Kidney capillary endothelial cell (primary cell): ENCODE results near the gene ORAI2.

Experiments used
- DNase-seq: peaks from one replicate; pipeline ENCODE4 v3.0.0-alpha.2; 2018; ENCODE audit warnings: low spot score

ORAI2 gene

DNA sequence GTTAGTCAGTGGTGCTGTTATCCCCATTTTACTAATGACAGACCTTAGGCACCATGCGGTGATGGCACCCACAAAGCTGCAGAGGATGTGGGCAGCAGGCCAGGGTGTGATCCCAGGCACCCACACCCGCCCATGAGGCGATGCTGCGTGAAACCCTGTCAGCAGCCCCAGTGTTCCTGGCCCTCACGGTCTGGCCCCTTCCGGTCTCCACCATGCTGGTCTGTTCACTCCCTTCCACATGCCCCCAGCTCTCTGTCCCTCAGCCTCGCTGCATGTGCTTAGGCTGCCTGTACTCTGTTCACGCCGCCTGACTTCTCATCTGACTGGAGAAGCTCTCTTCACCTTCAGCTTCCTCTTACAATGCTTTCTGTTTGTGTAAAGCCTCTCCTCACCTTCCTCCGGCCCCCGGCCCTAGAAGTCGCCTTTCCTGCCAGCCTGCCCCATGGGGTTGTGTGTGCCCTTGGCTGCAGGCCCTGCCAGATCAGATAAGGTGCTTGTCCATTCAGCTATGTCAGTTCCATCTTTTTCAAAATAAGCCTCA lies 17.6 kb upstream of the ORAI2 start:
- no peak for DNase-seq

GRCh38 chr7:102416406-102416805 lies 17.0 kb upstream of the ORAI2 start:
- no peak for DNase-seq

DNA sequence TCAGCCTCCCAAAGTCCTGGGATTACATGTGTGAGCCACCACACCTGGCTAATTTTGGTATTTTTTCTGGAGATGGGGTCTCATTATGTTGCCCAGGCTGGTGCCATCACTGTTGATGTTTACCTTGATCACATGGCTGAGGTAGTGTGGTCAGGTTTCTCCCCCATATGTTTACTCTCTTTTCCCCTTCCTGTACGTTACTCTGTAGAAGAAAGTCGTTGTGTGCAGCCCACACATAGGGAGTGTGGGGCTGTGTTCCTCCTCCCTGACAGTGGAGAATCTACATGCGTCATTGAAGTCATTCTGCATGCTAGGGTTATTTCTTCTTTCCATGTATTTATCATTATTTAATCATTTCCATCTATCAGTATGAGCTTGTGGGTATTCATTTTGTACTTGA lies 16.3 kb upstream of the ORAI2 start:
- no peak for DNase-seq

- DNase-seq = no peak
These were observed 14.8 kb upstream of the ORAI2 start for GRCh38 chr7:102418592-102418991.

- no peak for DNase-seq
These were observed 11.6 kb upstream of the ORAI2 start for GRCh38 chr7:102421706-102422240.

- no peak for DNase-seq
These were observed 9.2 kb upstream of the ORAI2 start for GRCh38 chr7:102424129-102424551.

DNA sequence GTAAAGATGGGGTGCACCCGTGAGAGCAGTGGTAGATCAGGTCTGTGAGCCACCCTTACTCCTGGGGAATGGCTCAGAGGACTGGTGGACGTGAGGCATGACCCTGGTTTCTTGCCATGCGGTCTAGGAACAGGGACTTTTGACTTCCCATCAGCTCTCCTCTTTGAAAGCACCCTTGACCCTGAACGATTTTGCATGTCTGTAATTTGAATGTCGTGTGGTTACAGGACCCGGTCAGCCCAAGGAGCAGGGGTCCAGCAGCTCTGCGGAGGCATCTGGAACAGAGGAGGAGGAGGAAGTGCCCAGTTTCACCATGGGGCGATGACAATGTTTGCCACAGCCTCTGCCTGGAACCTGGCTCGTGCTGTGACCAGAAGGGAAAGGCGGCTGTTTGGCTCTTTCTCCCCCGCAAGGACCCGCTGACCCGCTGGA lies 8.6 kb upstream of the ORAI2 start:
- no peak for DNase-seq

- DNase-seq = no peak
These were observed 7.6 kb upstream of the ORAI2 start for GRCh38 chr7:102425639-102426267.

DNA sequence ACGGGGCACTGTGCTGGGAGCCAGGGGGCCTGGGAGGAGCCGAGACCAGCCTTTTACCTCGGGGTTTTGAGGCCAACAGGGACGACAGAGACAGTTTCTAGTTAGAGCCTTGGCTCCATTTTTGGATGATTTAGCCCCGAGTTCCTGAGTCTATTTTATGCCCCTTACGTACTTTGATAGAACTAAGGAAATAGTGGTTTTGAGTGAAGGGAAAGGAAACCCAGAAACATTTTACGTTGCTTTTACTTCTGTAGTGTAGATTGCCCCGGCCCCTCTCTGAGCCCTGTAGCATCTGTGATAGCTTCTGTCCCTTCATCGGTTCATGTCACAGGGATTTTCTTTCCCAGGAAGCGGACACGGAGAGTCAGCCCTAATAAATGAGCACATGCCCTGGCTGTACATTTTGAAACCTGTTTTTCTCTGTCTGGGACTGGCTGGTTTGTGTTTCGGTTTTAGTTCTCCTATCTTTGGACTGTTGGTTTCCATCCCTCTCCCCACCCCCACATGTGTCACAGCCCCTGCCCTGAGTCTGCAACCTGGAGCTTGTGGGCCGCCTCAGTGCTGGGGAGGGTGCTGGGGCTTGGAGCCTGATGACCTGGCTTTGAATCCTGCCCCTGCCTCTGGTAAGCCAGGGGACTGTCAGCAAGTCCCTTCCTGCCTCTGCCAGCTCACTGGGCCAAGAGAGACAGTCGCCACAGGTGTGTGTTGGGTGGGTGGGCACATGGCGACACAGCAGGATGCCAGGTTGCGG lies 6.9 kb upstream of the ORAI2 start:
- DNase-seq = no peak

DNA sequence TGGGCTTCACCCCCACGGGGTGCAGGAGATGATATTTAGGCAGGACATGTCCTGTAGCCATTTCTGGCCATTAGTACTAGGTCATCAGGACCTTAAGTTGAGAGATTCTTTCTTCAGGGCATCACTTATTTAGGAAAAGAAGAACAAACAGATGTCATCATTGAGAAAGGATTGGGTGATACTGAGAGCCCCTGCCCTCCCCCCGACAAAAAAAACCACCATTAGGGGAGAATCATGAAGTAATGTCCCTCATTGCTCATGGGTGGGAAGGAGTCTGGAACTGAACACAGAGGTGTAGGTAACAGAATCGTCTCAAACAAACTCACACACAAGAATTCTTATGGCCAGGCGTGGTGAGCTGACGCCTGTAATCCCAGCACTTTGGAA lies 6.4 kb upstream of the ORAI2 start:
- DNase-seq = no peak

DNA sequence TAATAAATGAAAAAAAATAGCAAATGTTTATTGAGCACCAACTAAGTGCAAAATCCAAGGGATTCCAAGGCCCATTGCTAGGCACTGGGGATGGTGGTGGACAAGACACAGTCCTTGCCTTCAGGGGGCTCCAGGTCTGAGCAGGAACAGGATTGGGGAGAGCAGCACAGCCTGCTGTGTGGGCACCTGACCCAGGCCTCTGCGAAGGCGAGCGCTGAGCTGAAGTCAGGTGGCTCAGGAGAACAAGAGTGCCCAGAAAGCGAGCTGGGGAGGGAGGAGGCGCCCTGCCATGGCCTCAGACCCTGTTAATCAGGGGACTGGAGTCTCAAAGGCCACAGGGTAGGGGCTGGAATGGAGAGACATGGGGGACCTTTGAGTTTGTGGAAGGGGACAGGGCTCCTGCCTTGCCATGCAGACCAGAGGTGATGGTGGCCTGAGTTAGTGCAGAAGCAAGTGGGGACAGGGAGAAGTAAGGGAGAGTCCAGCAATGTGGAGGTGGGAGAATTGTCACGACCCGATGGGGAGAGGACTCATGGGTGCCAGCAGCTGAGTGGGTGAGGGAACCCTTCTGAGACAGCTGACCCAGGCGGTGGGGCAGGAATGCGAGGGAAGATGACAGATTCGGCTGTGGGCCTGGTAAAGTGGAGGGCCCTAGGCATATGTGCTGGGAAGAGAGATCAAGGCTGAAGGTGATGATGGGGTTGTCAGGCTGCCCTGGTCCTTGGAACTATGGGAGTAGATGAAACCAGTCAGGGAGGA lies 4.1 kb upstream of the ORAI2 start:
- DNase-seq = no peak

DNA sequence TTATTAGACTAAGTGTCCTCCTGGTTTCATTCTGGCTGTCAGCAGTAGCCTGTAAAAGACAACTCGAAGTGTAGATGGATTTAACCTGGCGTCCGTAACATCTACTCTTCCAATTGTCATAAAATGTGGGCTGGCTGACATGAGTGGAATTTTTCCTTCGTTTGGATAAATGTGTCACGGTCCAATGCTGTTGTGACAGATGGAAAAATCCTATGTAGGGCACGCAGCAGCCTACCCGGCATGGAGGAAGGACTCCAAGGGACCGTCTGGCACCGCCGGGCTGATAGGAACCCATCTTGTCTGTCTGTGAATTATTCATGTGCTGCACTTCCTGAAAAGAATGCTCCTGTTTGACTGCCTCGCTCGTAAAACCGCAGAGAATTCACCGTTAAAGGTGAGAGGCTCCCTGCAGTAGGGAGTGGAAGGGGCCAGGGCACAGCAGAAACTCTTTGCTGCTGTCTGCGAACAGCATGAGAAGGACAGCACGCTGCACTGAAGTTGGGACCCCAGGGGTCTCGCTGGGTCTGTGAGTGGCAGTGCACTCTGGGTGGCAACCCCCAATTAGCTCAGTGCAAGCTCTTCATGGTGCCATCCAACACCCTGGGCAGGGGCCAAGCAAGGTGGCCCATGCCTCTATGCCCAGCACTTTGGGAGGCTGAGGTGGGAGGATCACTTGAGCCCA lies 1.6 kb upstream of the ORAI2 start:
- DNase-seq = no peak

DNA sequence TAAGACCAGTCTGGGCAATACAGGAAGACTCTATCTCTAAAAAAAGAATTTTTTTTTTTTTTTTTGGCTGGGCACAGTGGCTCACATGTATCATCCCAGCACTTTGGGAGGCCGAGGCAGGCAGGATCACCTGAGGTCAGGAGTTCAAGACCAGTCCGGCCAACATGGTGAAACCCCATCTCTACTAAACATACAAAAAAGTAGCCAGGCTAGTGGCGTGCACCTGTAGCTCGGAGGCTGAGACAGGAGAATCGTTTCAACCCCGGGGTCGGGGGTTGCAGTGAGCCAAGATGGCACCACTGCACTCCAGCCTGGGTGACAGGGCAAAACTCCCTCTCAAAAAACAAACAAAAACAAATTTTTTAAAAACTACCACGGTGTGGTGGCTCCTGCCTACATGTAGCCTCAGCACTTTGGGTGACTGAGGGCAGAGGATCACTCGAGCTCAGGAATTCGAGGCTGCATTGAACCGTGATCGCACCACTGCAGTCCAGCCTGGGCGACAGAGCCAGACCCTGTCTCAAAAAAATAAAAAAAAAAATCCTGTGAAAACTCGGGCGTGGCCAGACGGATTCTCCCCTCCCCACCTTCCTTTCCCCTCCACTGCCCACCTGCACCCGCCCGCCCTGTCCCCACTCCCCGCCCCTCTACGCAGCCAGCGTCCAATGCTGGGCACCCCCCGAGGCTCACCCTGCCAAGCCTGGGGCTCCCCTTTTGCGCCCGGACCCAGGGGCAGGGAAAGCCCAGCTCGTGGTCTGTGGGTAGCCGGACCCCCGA lies 745 bp upstream of the ORAI2 start:
- no peak for DNase-seq

GRCh38 chr7:102434039-102434486 lies 688 bp downstream of the ORAI2 start:
- no peak for DNase-seq

DNA sequence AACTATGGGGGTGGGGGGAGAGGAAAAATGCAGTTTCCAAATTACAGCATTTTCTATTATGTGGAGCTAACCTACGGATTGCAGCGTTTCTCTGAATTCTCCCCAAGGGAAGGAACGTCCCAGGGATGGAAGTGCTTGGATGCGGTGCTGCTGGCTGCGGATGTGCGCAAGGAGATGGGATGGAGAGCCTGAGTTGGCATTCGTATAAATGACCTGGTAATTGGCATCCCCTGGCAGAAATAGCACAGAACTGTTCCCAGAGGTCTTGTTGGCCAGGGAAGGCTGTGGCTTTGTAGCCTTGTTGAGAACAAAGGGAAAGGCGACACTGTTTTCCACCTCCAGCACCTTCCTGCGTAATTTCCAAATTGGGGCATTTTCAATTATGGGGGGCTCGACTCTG lies 2.7 kb downstream of the ORAI2 start:
- no peak for DNase-seq

DNA sequence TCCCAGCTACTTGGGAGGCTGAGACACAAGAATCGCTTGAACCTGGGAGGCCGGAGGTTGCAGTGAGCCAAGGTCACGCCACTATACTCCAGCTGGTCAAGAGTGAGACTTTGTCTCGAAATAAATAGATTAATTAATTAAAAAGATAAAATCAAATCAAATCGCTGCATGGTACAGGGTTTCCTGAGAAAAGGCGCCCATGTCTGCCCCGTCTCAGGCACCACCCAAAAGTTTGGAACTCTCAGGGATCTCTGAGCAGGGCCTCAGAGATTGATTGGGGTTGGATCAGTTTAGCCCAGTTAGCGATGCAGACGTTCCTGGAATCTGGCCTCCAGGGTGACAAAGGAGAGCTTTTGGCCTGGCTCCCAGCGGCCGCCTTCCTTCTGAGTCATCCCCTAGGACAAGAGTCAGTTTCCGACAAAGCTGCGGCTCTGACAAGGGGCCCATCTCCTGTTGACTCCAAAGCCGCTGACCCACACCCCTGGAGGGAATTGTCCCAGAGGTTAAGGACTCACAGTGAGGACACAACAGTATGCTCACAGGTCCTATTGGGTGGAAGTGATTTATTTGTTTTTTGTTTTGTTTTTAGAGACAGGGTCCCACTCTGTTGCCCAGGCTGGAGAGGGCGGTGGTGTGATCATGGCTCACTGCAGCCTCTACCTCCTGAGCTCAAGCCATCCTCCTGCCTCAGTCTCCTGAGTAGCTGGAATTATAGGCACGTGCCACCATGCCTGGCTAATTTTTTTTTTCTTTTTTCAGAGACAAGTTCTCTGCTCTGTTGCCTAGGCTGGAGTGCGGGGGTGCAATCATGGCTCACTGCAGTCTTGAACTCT lies 6.8 kb downstream of the ORAI2 start:
- DNase-seq = peak; percentile 97

DNA sequence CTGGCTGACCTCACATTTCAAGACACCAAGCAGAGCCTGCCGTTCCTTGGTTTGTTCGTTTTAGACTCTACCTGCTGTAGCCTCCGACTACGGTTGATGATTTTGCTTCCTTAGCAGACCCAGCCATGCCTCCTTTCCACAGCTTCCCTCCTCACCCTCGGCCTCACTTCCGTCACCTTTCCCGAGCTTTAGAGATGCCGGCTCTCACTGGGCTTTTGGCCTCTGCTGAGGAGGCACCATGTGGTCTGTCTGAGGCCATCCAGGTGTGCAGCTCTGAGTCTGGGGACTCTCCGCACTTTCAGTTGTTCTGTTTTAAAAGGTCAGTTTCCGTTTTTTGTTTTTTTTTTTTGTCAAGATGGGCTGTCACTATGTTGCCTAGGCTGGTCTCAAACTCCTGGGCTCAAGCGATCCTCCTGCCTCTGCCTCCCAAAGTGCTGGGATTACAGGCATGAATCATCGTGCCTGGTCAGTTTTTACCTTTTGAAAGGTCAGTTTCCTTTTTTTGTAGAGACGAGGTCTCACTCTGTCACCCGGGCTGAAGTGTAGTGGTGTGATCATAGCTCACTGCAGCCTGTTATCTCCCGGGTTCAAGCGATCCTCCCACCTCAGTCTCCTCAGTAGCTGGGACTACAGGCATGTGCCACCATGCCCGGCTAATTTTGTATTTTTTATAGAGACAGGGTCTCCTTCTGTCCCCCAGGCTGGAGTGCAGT lies 11.7 kb downstream of the ORAI2 start:
- no peak for DNase-seq

DNA sequence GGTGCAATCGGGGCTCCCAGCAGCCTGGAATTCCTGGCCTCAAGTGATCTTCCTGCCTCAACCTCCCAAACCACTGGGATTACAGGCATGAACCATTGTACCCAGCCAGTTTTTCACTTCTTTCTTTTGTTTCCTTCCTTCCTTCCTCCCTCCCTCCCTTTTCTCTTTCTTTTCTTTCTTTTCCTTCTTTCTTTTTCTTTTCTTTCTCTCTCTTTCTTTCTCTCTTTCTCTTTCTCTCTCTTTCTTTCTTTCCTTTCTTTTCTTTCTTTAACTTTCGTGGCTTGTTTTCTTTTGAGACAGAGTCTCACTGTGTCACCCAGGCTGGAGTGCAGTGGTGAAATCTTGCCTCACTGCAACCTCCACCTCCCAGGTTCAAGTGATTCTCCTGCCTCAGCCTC lies 12.3 kb downstream of the ORAI2 start:
- DNase-seq = no peak

- no peak for DNase-seq
These were observed 13.2 kb downstream of the ORAI2 start for GRCh38 chr7:102446387-102447156.
